AG09309 (cell line): ENCODE results near the gene SRRM5.

Source experiments
- DNase-seq: peaks from one replicate; pipeline ENCODE4 v3.0.0-alpha.2; 2010; ENCODE audit warnings: low read depth
- H3K4me3 ChIP-seq: 2 replicates; pipeline ENCODE4 v1.5.1; 2011; ENCODE audit warnings: mild to moderate bottlenecking, low read depth, low read length, moderate library complexity; ENCODE audit not compliant: control insufficient read depth
- CTCF ChIP-seq: IDR thresholded peaks from 2 replicates; pipeline ENCODE4 v1.5.1; 2011; ENCODE audit warnings: mild to moderate bottlenecking, low read depth, low read length, inconsistent platforms; ENCODE audit not compliant: insufficient read depth, control insufficient read depth; ENCODE audit errors: missing control alignments

Gene SRRM5

DNA sequence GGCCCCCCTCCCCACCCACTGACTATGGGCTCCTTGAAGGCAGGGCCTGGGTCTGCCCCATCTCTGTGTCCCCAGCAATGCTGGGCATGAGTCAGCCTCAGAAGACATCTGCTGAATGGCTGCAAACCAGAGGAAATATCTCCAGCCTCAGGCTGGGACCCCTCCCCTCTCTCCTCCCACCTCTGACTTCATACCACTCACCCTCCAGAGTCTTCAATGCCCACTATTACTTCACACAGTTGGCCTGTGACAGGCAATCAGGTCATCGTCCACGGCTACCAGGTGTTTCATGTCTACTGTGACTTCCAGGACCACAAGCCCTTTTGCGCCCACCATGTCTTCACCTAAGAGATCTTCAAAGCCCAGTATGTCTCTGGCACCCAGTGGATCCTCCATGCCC lies at the start of gene SRRM5:
Gene SRRM5 (plus strand): TSS at position 301 of the 400 bp plus-strand sequence. CDS start 34 bp downstream, at position 335.
- no peak within 1 kb of the TSS for H3K4me3 ChIP-seq
- no peak for DNase-seq
- TF ChIP-seq CTCF = no peak

DNA sequence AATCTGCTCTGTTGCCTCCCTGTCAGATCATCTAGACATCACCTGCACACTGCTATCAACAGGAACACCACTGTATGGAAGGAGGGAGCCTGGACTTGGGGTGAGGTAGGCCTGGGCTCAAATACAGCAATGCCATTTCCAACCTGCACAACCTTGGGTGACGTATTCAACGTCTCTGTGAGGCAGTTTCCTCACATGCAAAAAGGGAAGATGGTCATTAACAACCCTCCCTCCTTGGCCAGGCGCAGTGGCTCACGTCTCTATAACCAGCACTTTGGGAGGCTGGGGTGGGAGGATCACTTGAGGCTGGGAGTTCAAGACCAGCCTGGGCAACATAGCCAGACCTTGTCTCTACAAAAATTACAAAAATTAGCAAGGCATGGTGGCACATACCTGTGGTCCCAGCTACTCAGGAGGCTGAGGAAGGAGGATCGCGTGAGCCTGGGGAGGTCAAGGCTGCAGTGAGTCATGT lies 49.6 kb upstream of the SRRM5 start:
- no peak overlapping the region for H3K4me3 ChIP-seq
- TF ChIP-seq CTCF = no peak
- DNase-seq = no peak

- TF ChIP-seq CTCF = no peak
- H3K4me3 ChIP-seq = no peak overlapping the region
- peak; percentile 92 for DNase-seq
Observed at GRCh38 chr19:43562698-43563241, 49.1 kb upstream of the SRRM5 start.

DNA sequence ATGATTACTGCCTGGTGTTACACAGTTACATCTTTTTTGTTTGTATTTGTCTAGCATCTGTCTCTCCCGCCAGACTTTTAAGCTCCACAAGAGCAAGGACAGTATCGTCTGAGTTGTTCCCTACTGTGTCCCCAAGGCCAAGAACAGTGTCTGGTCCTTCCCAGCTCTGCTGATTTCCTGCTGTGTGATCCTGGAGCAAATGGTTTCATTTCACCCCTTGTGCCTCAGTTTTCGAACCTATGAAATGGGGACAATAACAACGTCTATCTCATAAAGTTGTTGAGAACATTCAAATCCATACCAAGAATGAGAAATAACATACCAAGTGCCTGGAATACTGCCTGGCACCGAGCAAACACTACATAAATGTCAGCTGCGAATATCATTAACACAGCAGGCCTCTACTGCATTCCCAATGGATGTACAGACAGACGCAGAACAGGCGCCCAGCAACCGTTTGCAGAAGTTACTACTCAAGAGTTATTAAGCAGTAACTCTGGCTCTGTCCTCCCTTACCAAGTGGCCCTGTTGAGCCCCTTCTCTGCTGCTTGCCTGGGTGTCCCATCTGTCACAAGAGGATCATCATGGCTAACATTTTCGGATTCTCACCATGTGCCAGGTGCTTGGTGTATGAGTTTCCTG lies 48.0 kb upstream of the SRRM5 start:
- no peak for DNase-seq

GRCh38 chr19:43564800-43565199 lies 47.1 kb upstream of the SRRM5 start:
- no peak for TF ChIP-seq CTCF
- no peak overlapping the region for H3K4me3 ChIP-seq
- no peak for DNase-seq

More for the DNA sequence above, 48.0 kb upstream of the SRRM5 start:
- no peak overlapping the region for H3K4me3 ChIP-seq
- no peak for TF ChIP-seq CTCF

GRCh38 chr19:43569657-43570056 lies 42.2 kb upstream of the SRRM5 start:
- no peak overlapping the region for H3K4me3 ChIP-seq
- no peak for TF ChIP-seq CTCF
- no peak for DNase-seq
